Measurements from ENCODE around the gene FLNB.

FLNB gene

DNA sequence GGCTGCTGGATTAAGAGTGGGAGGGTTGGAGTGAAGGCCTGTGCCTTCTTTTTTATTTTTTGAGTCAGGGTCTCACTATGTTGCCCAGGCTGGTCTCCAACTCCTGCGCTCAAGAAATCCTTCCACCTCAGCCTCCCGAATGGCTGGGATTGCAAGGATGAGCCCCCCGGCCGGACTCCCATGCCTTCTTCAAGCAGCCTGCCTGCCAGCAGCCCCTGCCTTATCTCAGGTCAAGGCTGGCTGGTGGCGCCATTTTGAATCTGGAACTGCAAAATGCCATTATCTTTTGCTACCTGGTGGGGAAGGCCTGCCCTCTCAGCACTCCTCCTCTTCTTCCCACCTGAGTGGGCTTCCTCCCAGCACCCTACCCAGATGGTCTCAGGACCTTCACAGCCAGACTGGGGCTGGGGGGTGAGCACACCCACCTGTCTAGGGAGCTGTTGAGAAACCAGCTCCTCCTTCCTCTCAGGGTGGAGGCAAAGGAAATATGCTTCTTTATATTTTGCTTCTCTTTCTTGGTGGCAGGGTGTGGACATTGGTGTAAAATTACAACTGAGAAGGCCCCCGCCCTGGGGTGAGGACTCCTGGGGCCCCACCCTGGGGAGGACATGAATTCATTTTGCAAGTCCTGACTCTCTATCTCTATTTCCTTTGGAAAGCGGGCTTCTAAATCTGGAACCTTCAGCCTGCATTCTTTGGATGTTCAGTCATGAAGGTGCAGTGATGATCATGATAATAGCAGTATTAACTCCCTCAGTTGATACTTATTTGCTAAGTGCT lies 7.7 kb upstream of the FLNB start:
- ChIA-PET CTCF (no interaction called here), POLR2A (ENCODE audit: low non-redundant PET) (no interaction called here)
- peak overlapping the region; percentile 93 for H3K27ac ChIP-seq
- DNase-seq (ENCODE audit: low spot score) = peak; percentile 53
- TF ChIP-seq, protein P1, sequence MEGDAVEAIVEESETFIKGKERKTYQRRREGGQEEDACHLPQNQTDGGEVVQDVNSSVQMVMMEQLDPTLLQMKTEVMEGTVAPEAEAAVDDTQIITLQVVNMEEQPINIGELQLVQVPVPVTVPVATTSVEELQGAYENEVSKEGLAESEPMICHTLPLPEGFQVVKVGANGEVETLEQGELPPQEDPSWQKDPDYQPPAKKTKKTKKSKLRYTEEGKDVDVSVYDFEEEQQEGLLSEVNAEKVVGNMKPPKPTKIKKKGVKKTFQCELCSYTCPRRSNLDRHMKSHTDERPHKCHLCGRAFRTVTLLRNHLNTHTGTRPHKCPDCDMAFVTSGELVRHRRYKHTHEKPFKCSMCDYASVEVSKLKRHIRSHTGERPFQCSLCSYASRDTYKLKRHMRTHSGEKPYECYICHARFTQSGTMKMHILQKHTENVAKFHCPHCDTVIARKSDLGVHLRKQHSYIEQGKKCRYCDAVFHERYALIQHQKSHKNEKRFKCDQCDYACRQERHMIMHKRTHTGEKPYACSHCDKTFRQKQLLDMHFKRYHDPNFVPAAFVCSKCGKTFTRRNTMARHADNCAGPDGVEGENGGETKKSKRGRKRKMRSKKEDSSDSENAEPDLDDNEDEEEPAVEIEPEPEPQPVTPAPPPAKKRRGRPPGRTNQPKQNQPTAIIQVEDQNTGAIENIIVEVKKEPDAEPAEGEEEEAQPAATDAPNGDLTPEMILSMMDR (conservative IDR thresholded peaks at IDR 0.05; ENCODE audit: low read depth) = no peak

DNA sequence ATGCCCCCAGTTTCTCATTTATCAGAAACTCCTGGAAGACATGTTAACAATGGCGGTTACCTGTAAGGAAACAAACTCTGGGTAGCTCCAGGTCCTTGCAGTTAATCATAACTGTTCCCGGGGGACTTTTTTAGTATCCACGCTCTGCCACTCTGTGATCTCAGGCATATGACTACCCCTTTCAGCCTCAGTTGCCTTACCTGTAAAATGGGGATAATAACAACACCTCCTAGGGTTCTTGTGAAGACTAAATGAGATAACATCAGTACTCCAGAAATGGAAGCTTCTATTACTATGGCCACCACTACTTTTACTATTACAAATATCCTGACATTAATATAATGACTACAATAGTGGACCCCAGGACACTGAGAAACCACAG lies 7.1 kb upstream of the FLNB start:
- TF ChIP-seq, protein P1 (conservative IDR thresholded peaks at IDR 0.05; ENCODE audit: low read depth) = no peak
- POLR2A ChIA-PET (ENCODE audit: low non-redundant PET) = no interaction called here
- H3K27ac ChIP-seq = peak overlapping the region; percentile 93; the same call in 1 of the 2 replicates
- CTCF ChIA-PET = no interaction called here
- no peak for DNase-seq (ENCODE audit: low spot score)

DNA sequence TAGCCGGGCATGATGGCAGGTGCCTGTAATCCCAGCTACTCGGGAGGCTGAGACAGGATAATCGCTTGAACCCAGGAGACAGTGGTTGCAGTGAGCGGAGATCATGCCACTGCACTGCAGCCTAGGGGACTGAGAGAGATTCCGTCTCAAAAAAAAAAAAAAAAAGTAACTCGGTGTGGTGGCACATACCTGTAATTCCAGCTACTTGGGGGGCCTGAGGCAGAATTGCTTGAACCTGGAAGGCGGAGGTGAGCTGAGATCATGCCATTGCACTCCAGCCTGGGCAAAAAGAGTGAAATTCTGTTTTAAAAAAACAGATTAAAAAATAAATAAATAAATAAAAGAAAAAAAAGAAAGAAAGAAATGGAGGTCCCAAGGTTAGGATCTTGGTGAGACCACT lies 6.2 kb upstream of the FLNB start:
- TF ChIP-seq, protein P1 (conservative IDR thresholded peaks at IDR 0.05; ENCODE audit: low read depth) = no peak
- POLR2A ChIA-PET (ENCODE audit: low non-redundant PET) = no interaction called here
- DNase-seq (ENCODE audit: low spot score) = no peak
- CTCF ChIA-PET = interaction anchor here (0.6 kb wide), 1 partner anchor 82 kb away, joined by 5 read pairs; no protein-coding TSS in a partner anchor
- peak overlapping the region; percentile 65 for H3K27ac ChIP-seq

DNA sequence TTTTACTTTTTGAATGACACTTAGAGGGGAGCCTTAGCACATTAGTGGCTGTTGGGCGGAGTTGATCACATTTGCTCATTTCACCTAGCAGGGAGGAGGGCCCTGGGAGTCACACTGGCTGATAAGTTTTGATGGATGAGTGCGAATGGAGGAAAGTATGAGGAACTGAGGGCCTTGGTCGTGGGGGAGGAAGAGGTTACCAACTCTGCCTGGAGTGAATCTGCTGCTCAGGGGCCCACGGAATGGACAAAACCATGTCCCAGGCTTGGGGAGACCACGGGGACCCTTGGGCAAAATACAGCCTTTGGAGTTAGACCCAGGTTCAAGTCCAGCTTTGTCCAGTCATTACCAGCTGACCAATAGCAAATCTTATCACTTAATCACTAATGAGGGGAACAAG lies 5.1 kb upstream of the FLNB start:
- peak overlapping the region; percentile 84 for H3K27ac ChIP-seq
- DNase-seq (ENCODE audit: low spot score) = no peak
- TF ChIP-seq, protein P1 (conservative IDR thresholded peaks at IDR 0.05; ENCODE audit: low read depth) = no peak
- ChIA-PET POLR2A (ENCODE audit: low non-redundant PET) (no interaction called here), CTCF (no interaction called here)

DNA sequence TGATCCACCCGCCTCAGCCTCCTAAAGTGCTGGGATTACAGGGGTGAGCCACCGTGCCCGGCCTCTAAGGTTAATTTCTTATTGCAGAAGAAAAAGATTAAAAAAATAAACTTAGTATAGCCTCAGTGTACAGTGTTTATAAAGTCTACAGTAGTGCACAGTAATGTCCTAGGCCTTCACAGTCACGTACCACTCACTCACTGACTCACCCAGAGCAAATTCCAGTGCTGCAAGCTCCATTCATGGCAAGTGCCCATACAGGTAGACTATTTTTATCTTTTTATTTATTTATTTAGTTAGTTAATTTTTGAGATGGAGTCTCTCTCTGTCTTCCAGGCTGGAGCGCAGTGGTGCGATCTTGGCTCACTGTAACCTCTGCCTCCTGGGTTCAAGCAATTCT lies 3.2 kb upstream of the FLNB start:
- POLR2A ChIA-PET (ENCODE audit: low non-redundant PET) = no interaction called here
- CTCF ChIA-PET = no interaction called here
- DNase-seq (ENCODE audit: low spot score) = no peak
- peak overlapping the region; percentile 84 for H3K27ac ChIP-seq
- TF ChIP-seq, protein P1 (conservative IDR thresholded peaks at IDR 0.05; ENCODE audit: low read depth) = no peak

DNA sequence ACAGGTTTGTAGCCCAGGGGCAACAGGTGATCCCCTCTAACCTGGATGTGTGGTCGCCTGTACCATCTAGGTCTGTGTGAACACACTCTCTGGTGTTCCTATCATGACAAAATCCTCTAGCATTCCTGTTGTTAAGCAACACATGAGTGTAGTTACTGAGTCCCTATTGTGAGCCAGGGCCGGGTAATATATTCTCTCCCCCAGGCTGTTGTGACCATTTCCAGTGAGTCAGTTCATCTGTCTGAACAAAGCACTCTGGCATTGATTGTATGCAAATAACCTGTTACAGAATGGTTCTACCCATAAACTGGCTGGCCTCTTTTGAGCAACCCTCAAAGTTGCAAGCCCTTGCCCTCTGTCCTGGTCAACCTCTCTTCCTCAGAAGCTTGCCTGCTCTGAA lies 2.6 kb upstream of the FLNB start:
- CTCF ChIA-PET = no interaction called here
- TF ChIP-seq, protein P1 (conservative IDR thresholded peaks at IDR 0.05; ENCODE audit: low read depth) = no peak
- DNase-seq (ENCODE audit: low spot score) = peak; percentile 79
- POLR2A ChIA-PET (ENCODE audit: low non-redundant PET) = no interaction called here
- peak overlapping the region; percentile 84 for H3K27ac ChIP-seq
